CD8-positive, alpha-beta memory T cell (primary cell): ENCODE data around the gene ESRRB. TPM values are rescaled to one million over a fixed set of nuclear protein-coding genes. Genes with fewer than 3 reads are reported as not detected.

ENCODE experiments used
- CTCF ChIA-PET: fragments of 350-600 bp; sonication (Branson Sonifier 250); formaldehyde crosslinking; loops from one replicate; lab custom pipeline; 2021; ENCODE audit warnings: antibody characterized with exemption; lab: Charles Lee
- POLR2A ChIA-PET: fragments of 350-600 bp; sonication (Branson Sonifier 250); formaldehyde crosslinking; loops from one replicate; lab custom pipeline; 2021; ENCODE audit warnings: antibody characterized with exemption; lab: Charles Lee
- DNase-seq, 5 donors: peaks; one replicate each; pipeline versions ENCODE4 v3.0.0 to v3.0.0-alpha.2; 2020 to 2022; ENCODE audit warnings: mixed read lengths in 1 of 5
- H3K27ac ChIP-seq: one replicate; pipeline ENCODE4 v1.7.0; 2013; ENCODE audit warnings: low read depth, mild to moderate bottlenecking, low read length, moderate library complexity
- H3K27me3 ChIP-seq: 2 replicates; pipeline ENCODE4 v1.7.0; 2013; ENCODE audit warnings: low read length, mild to moderate bottlenecking; ENCODE audit not compliant: insufficient read depth, poor library complexity, severe bottlenecking
- H3K36me3 ChIP-seq: 2 replicates; pipeline ENCODE4 v1.7.0; 2013; ENCODE audit warnings: mild to moderate bottlenecking, low read length, moderate library complexity; ENCODE audit not compliant: insufficient read depth
- H3K4me1 ChIP-seq: 2 replicates; pipeline ENCODE4 v1.7.0; 2013; ENCODE audit warnings: mild to moderate bottlenecking, low read length, moderate library complexity; ENCODE audit not compliant: insufficient read depth
- H3K4me3 ChIP-seq: 2 replicates; pipeline ENCODE4 v1.7.0; 2013; ENCODE audit warnings: mild to moderate bottlenecking, low read length
- H3K9me3 ChIP-seq: 2 replicates; pipeline ENCODE4 v1.7.0; 2013; ENCODE audit warnings: mild to moderate bottlenecking, low read length
- H3K27ac Mint-ChIP-seq, 8 donors: one replicate each; pipeline ENCODE4 v1.8.0; 2020 to 2021; ENCODE audit warnings: mixed read lengths in 8 of 8, mild to moderate bottlenecking in 6 of 8, inconsistent platforms in 3 of 8, moderate library complexity in 3 of 8
- H3K27me3 Mint-ChIP-seq, 2 donors: one replicate each; pipeline ENCODE4 v1.8.0; 2020 to 2021; ENCODE audit warnings: mixed read lengths in 2 of 2, mild to moderate bottlenecking in 1 of 2, moderate library complexity in 1 of 2
- H3K36me3 Mint-ChIP-seq, 3 donors: one replicate each; pipeline ENCODE4 v1.8.0; 2020 to 2021; ENCODE audit warnings: mixed read lengths in 3 of 3, inconsistent platforms in 1 of 3, mild to moderate bottlenecking in 1 of 3
- H3K4me1 Mint-ChIP-seq, 3 donors: one replicate each; pipeline ENCODE4 v1.8.0; 2020 to 2021; ENCODE audit warnings: mixed read lengths in 3 of 3, inconsistent platforms in 1 of 3, mild to moderate bottlenecking in 1 of 3
- H3K4me3 Mint-ChIP-seq, 7 donors: one replicate each; pipeline ENCODE4 v1.8.0; 2020 to 2021; ENCODE audit warnings: mixed read lengths in 7 of 7, mild to moderate bottlenecking in 6 of 7, moderate library complexity in 4 of 7, inconsistent platforms in 2 of 7
- H3K9me3 Mint-ChIP-seq, 5 donors: one replicate each; pipeline ENCODE4 v1.8.0; 2020 to 2022; ENCODE audit warnings: mixed read lengths in 5 of 5, mild to moderate bottlenecking in 3 of 5, moderate library complexity in 2 of 5, inconsistent platforms in 1 of 5
- polyA plus RNA-seq: library from polyadenylated mRNA; unstranded; fragments of 300-500 nt; fragmentation: Illumina TruSeq; gene quantifications from one replicate; pipeline ENCODE4 v1.2.3, GENCODE V29; 2021
- total RNA-seq, 2 experiments: library from RNA; stranded (reverse); gene quantifications; one replicate each; pipeline ENCODE4 v1.2.3, GENCODE V29; 2021

The ESRRB gene
- total and polyA plus RNA-seq, 3 experiments from 2014 or later: not detected

DNA sequence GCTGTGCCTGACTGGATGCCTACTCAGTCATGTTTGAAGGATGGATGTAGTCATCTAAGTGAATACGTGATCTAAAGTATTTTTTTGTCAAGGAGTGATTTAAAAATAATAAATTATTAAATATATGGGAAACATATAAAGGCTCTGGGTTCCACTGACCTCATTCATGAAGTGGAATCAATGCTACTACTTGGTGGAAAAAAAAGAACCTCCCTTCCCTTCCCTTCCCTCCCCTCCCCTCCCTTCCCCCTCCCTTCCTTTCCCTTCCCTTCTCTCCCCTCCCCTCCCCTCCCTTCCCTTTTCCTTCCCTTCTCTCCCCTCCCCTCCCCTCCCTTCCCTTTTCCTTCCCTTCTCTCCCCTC is 162.7 kb downstream of the ESRRB start:
- Mint-ChIP-seq H3K27me3 (peaks cover 11 to 15% of the 10 kb centered on the region in 2 donors), H3K4me3 (no peak overlapping the region), H3K9me3 (no peaks in the 10 kb centered on the region), H3K27ac (no peak overlapping the region), H3K4me1 (no peaks in the 10 kb centered on the region), H3K36me3 (no peaks in the 10 kb centered on the region)
- DNase-seq: no peak
- ChIA-PET POLR2A (no interaction called here), CTCF (no interaction called here)
- Histone ChIP-seq H3K9me3 (no peaks in the 10 kb centered on the region), H3K4me3 (no peak overlapping the region), H3K4me1 (no peaks in the 10 kb centered on the region), H3K27ac (no peak overlapping the region), H3K36me3 (no peaks in the 10 kb centered on the region), H3K27me3 (no peaks in the 10 kb centered on the region)

DNA sequence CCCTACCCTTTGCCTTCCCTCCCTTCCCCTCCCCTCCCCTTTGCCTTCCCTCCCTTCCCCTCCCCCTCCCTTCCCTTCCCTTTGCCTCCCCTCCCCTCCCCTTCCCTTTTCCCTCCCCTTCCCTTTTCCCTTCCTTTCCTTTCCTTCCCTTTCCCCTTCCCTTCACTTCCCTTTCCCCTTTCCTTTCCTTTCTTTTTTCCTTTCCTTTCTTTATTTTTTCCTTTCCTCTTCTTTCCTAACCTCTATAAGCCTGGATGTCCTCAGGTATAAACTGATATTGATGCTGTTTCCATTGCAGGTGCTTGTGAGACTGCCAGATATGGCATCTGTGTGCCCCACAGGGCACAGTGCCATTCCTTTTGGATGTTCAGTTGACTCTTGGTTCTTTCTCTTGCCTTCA is 163.2 kb downstream of the ESRRB start:
- Mint-ChIP-seq H3K4me3 (no peak overlapping the region), H3K27me3 (peaks cover 12% of the 10 kb centered on the region in 2 donors), H3K27ac (no peak overlapping the region), H3K4me1 (no peaks in the 10 kb centered on the region), H3K9me3 (no peaks in the 10 kb centered on the region), H3K36me3 (no peaks in the 10 kb centered on the region)
- no peak for DNase-seq
- POLR2A ChIA-PET: no interaction called here
- Histone ChIP-seq H3K27ac (no peak overlapping the region), H3K27me3 (no peaks in the 10 kb centered on the region), H3K4me1 (no peaks in the 10 kb centered on the region), H3K9me3 (no peaks in the 10 kb centered on the region), H3K4me3 (no peak overlapping the region), H3K36me3 (no peaks in the 10 kb centered on the region)
- CTCF ChIA-PET: no interaction called here

DNA sequence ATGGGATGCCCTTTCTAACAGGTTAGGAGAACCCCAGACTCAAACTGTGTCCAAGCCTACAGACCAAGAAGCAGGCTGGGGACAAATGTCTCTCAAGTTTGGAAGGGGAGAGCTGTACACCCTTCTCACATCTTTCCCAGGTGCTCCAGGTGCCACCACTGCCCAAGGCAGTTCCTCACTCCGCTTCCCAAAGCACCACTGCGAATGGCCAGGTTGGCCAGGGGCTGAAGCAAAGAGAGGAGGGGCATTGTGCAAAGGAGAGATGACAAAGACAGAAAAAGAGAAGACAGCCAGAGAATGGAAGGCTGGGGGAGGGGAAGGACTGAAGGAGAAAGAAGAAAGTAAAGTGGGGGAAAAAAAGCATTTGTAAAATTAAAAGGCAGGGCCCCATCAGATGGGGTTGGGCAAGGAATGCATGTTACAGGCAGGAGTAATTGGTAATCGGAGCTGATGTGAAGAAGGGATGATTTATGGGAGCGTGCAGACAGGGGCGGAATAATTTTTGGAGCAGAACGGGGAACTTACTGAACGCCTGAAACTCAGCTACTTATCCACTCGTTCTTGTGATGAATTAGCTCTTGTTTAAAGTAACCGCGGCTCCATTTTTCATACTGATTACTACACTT is 165.8 kb downstream of the ESRRB start:
- POLR2A ChIA-PET: no interaction called here
- H3K27me3 Mint-ChIP-seq: peaks cover 12% of the 10 kb centered on the region in 2 donors
- Histone ChIP-seq H3K4me1 (no peaks in the 10 kb centered on the region), H3K27ac (no peak overlapping the region), H3K4me3 (no peak overlapping the region), H3K27me3 (no peaks in the 10 kb centered on the region), H3K36me3 (no peaks in the 10 kb centered on the region), H3K9me3 (no peaks in the 10 kb centered on the region)
- no peaks in the 10 kb centered on the region for H3K9me3 Mint-ChIP-seq
- no peaks in the 10 kb centered on the region for H3K4me1 Mint-ChIP-seq
- H3K4me3 Mint-ChIP-seq: no peak overlapping the region
- DNase-seq: no peak
- CTCF ChIA-PET: no interaction called here
- H3K36me3 Mint-ChIP-seq: no peaks in the 10 kb centered on the region
- no peak overlapping the region for H3K27ac Mint-ChIP-seq

- POLR2A ChIA-PET: no interaction called here
- H3K4me1 Mint-ChIP-seq: no peaks in the 10 kb centered on the region
- DNase-seq: no peak
- no peaks in the 10 kb centered on the region for H3K9me3 ChIP-seq
- H3K4me3 Mint-ChIP-seq: no peak overlapping the region
- H3K27me3 ChIP-seq: no peaks in the 10 kb centered on the region
- no peaks in the 10 kb centered on the region for H3K36me3 ChIP-seq
- H3K27me3 Mint-ChIP-seq: peaks cover 5 to 12% of the 10 kb centered on the region in 2 donors
- no peaks in the 10 kb centered on the region for H3K4me1 ChIP-seq
- no peak overlapping the region for H3K4me3 ChIP-seq
- H3K36me3 Mint-ChIP-seq: no peaks in the 10 kb centered on the region
- no peak overlapping the region for H3K27ac ChIP-seq
- no peaks in the 10 kb centered on the region for H3K9me3 Mint-ChIP-seq
- peak overlapping the region in 1 of 8 donors; percentile 20 for H3K27ac Mint-ChIP-seq
- CTCF ChIA-PET: no interaction called here
Observed at GRCh38 chr14:76546426-76547221, 170.7 kb downstream of the ESRRB start.

- no peak overlapping the region for H3K27ac Mint-ChIP-seq
- H3K36me3 ChIP-seq: no peaks in the 10 kb centered on the region
- no peak overlapping the region for H3K4me3 ChIP-seq
- peaks cover 4 to 19% of the 10 kb centered on the region in 2 donors for H3K27me3 Mint-ChIP-seq
- no peaks in the 10 kb centered on the region for H3K4me1 ChIP-seq
- ChIA-PET CTCF (no interaction called here), POLR2A (no interaction called here)
- H3K4me1 Mint-ChIP-seq: no peaks in the 10 kb centered on the region
- H3K36me3 Mint-ChIP-seq: no peaks in the 10 kb centered on the region
- no peak overlapping the region for H3K27ac ChIP-seq
- DNase-seq: no peak
- H3K27me3 ChIP-seq: no peaks in the 10 kb centered on the region
- no peaks in the 10 kb centered on the region for H3K9me3 Mint-ChIP-seq
- no peaks in the 10 kb centered on the region for H3K9me3 ChIP-seq
- H3K4me3 Mint-ChIP-seq: no peak overlapping the region
Observed at GRCh38 chr14:76547831-76548230, 171.9 kb downstream of the ESRRB start.

DNA sequence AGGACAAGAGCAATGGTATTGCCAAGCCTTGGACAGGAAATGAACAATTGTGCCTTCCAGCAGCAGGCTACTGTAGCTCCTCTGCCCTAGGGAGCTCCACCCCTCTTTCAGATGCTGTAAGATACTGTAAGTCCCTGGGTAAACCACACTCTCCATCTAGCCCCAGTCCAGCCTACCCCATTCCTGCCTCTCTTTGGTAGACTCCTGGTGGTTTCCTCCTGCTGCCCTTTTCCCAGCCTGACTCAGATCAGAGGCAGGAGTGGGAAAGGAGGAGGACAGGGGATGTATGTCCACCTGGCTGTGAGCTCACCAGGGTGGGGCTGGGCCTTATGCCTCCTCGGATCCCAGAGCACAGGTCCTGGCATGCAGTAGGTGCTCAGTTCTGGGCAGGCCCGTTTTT is 174.6 kb downstream of the ESRRB start:
- Mint-ChIP-seq H3K9me3 (no peaks in the 10 kb centered on the region), H3K4me3 (no peak overlapping the region), H3K27me3 (peaks cover 2 to 20% of the 10 kb centered on the region in 2 donors), H3K27ac (no peak overlapping the region), H3K36me3 (no peaks in the 10 kb centered on the region), H3K4me1 (no peaks in the 10 kb centered on the region)
- no peaks in the 10 kb centered on the region for H3K9me3 ChIP-seq
- H3K27ac ChIP-seq: no peak overlapping the region
- no peaks in the 10 kb centered on the region for H3K36me3 ChIP-seq
- no peaks in the 10 kb centered on the region for H3K4me1 ChIP-seq
- ChIA-PET POLR2A (no interaction called here), CTCF (no interaction called here)
- H3K4me3 ChIP-seq: no peak overlapping the region
- no peak for DNase-seq
- no peaks in the 10 kb centered on the region for H3K27me3 ChIP-seq

DNA sequence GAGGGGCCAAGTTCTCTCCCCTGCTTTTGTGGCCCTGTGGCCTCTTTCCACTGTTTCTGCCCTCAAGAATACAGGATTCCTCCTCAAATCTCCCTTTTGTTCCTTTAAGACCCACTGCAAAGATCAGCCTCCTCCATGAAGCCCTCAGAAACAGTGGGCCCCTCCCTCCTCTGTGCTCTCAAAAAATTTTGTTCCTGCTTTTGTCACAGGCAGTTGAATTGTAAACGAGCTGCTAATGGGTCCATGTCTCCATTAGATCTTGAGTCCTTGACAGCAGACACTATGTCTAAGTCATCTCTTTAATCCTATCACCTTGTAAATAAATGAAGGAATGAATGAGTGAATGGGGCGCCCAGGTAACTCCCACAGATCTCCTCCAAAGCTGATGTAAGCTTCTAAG is 175.2 kb downstream of the ESRRB start:
- ChIA-PET POLR2A (no interaction called here), CTCF (no interaction called here)
- Histone ChIP-seq H3K4me1 (no peaks in the 10 kb centered on the region), H3K27ac (no peak overlapping the region), H3K36me3 (no peaks in the 10 kb centered on the region), H3K27me3 (no peaks in the 10 kb centered on the region), H3K4me3 (no peak overlapping the region), H3K9me3 (no peaks in the 10 kb centered on the region)
- Mint-ChIP-seq H3K27me3 (peaks cover 2 to 23% of the 10 kb centered on the region in 2 donors), H3K4me1 (no peaks in the 10 kb centered on the region), H3K9me3 (no peaks in the 10 kb centered on the region), H3K36me3 (no peaks in the 10 kb centered on the region), H3K4me3 (peak overlapping the region in 1 of 7 donors; percentile 40), H3K27ac (no peak overlapping the region)
- no peak for DNase-seq
